AG09309 (cell line): ENCODE measurements around the gene DRC7.

ENCODE experiments used
- DNase-seq: peaks from one replicate; pipeline ENCODE4 v3.0.0-alpha.2; 2010; ENCODE audit warnings: low read depth
- H3K4me3 ChIP-seq: 2 replicates; pipeline ENCODE4 v1.5.1; 2011; ENCODE audit warnings: mild to moderate bottlenecking, low read depth, low read length, moderate library complexity; ENCODE audit not compliant: control insufficient read depth
- CTCF ChIP-seq: IDR thresholded peaks from 2 replicates; pipeline ENCODE4 v1.5.1; 2011; ENCODE audit warnings: mild to moderate bottlenecking, low read depth, low read length, inconsistent platforms; ENCODE audit not compliant: insufficient read depth, control insufficient read depth; ENCODE audit errors: missing control alignments

Gene DRC7

GRCh38 chr16:57683636-57684545, 10.7 kb upstream of the DRC7 start:
- DNase-seq: no peak
- TF ChIP-seq CTCF: no peak
- no peak overlapping the region for H3K4me3 ChIP-seq

GRCh38 chr16:57684626-57685358, 9.8 kb upstream of the DRC7 start:
- H3K4me3 ChIP-seq: no peak overlapping the region
- no peak for DNase-seq
- TF ChIP-seq CTCF: no peak

GRCh38 chr16:57685633-57686032, 9.0 kb upstream of the DRC7 start:
- TF ChIP-seq CTCF: no peak

GRCh38 chr16:57686577-57686976, 8.0 kb upstream of the DRC7 start:
- DNase-seq: no peak
- TF ChIP-seq CTCF: no peak
- no peak overlapping the region for H3K4me3 ChIP-seq

More at GRCh38 chr16:57685633-57686032, 9.0 kb upstream of the DRC7 start:
- DNase-seq: no peak
- no peak overlapping the region for H3K4me3 ChIP-seq

GRCh38 chr16:57687363-57687929, 7.2 kb upstream of the DRC7 start:
- DNase-seq: no peak
- no peak overlapping the region for H3K4me3 ChIP-seq
- TF ChIP-seq CTCF: no peak

- no peak for TF ChIP-seq CTCF
- DNase-seq: no peak
- H3K4me3 ChIP-seq: no peak overlapping the region
Measured at GRCh38 chr16:57688487-57688986, 6.1 kb upstream of the DRC7 start.
